ENCODE results near the gene ESAM. TPM values are rescaled to one million over a fixed set of nuclear protein-coding genes. Genes with fewer than 3 reads are reported as not detected.

Gene ESAM
- total and polyA plus RNA-seq, 11 donors: 24.8 to 111 (median 43.3) TPM

- Histone ChIP-seq H3K27me3 (peaks cover 8 to 54% (median 20%) of the 10 kb centered on the region in 9 donors), H3K9me3 (no peaks in the 10 kb centered on the region), H3K27ac (no peak overlapping the region), H3K4me3 (no peak overlapping the region), H3K36me3 (peaks cover 0 to 51% (median 18%) of the 10 kb centered on the region in 9 donors), H3K4me1 (peaks cover 0 to 96% (median 64%) of the 10 kb centered on the region in 12 donors)
- intact Hi-C loops (cut with DNase I): no loop called here
- WGBS, 4 donors: 43 to 55% (median 53%) methylated on average over 7 to 11 of the region's 11 CpGs
- TF ChIP-seq CTCF (IDR thresholded peaks at IDR 0.05) (no peak), POLR2A (IDR thresholded peaks at IDR 0.05) (no peak)
- DNase-seq (no peak), ATAC-seq (no peak)
These were observed 10.7 kb downstream of the ESAM start for GRCh38 chr11:124751391-124751740.

- H3K4me3 ChIP-seq: no peak overlapping the region
These were observed 12.2 kb downstream of the ESAM start for GRCh38 chr11:124749912-124750311.

GRCh38 chr11:124748481-124749343 is 13.4 kb downstream of the ESAM start:
- Histone ChIP-seq H3K9me3 (no peaks in the 10 kb centered on the region), H3K27ac (peak overlapping the region in 9 of 12 donors; percentile 18 to 64 (median 46)), H3K36me3 (peaks cover 0 to 25% (median 13%) of the 10 kb centered on the region in 9 donors), H3K27me3 (peaks cover 15 to 81% (median 35%) of the 10 kb centered on the region in 9 donors), H3K4me3 (no peak overlapping the region), H3K4me1 (peaks cover 0 to 76% (median 49%) of the 10 kb centered on the region in 12 donors)
- ATAC-seq (peak in 3 of 4 donors; percentile 9 to 12 (median 11)), DNase-seq (peak in 1 of 5 donors; percentile 63)
- TF ChIP-seq POLR2A (IDR thresholded peaks at IDR 0.05) (no peak), CTCF (IDR thresholded peaks at IDR 0.05) (no peak)
- intact Hi-C loops (cut with DNase I): no loop called here
- 27 to 46% (median 36%) methylated on average over 11 to 12 of the region's 12 CpGs for WGBS, 4 donors

More at GRCh38 chr11:124749912-124750311, 12.2 kb downstream of the ESAM start:
- DNase-seq: no peak
- no peak for ATAC-seq
- TF ChIP-seq CTCF (IDR thresholded peaks at IDR 0.05): no peak
- TF ChIP-seq POLR2A (IDR thresholded peaks at IDR 0.05): no peak
- peaks cover 0 to 37% (median 15%) of the 10 kb centered on the region in 9 donors for H3K36me3 ChIP-seq
- peaks cover 0 to 88% (median 59%) of the 10 kb centered on the region in 12 donors for H3K4me1 ChIP-seq
- intact Hi-C loops (cut with DNase I): no loop called here
- WGBS, 4 donors: 64 to 69% (median 66%) methylated on average over 1 of the region's 1 CpG
- H3K9me3 ChIP-seq: no peaks in the 10 kb centered on the region
- peaks cover 11 to 69% (median 32%) of the 10 kb centered on the region in 9 donors for H3K27me3 ChIP-seq
- H3K27ac ChIP-seq: peak overlapping the region in 2 of 12 donors; percentile 46 to 56

GRCh38 chr11:124748100-124748418 is 14.0 kb downstream of the ESAM start:
- Histone ChIP-seq H3K27me3 (peaks cover 15 to 84% (median 35%) of the 10 kb centered on the region in 9 donors), H3K4me1 (peaks cover 0 to 70% (median 44%) of the 10 kb centered on the region in 12 donors), H3K9me3 (no peaks in the 10 kb centered on the region), H3K36me3 (peaks cover 0 to 19% (median 7%) of the 10 kb centered on the region in 9 donors), H3K27ac (peak overlapping the region in 7 of 12 donors; percentile 27 to 64 (median 52)), H3K4me3 (no peak overlapping the region)
- TF ChIP-seq POLR2A (IDR thresholded peaks at IDR 0.05): no peak
- TF ChIP-seq CTCF (IDR thresholded peaks at IDR 0.05): no peak
- DNase-seq (no peak), ATAC-seq (no peak)
- intact Hi-C loops (cut with DNase I): no loop called here
- WGBS, 4 donors: 39 to 54% (median 42%) methylated on average over 7 of the region's 7 CpGs
